DOHH2 (cell line): ENCODE results near the gene DLGAP1.

Source experiments
- H3F3A ChIP-seq: fragments of 200-600 bp; sonication (generic), shearing (Covaris generic); 2 replicates; pipeline ENCODE4 v1.6.0; 2016; ENCODE audit warnings: antibody characterized with exemption, mild to moderate bottlenecking; ENCODE audit not compliant: control insufficient read depth, insufficient read depth
- H3K27ac ChIP-seq: fragments of 200-600 bp; sonication (generic); 2 replicates; pipeline ENCODE4 v1.5.1; 2014; ENCODE audit warnings: low read depth, mild to moderate bottlenecking, low read length, moderate library complexity
- H3K27me3 ChIP-seq: fragments of 200-600 bp; sonication (generic); 2 replicates; pipeline ENCODE4 v1.6.1; 2014; ENCODE audit warnings: mild to moderate bottlenecking, low read length, mixed read lengths; ENCODE audit not compliant: control insufficient read depth
- H3K36me3 ChIP-seq: fragments of 200-600 bp; sonication (generic); 2 replicates; pipeline ENCODE4 v1.6.1; 2014; ENCODE audit warnings: mild to moderate bottlenecking, low read length, moderate library complexity, mixed read lengths; ENCODE audit not compliant: control insufficient read depth
- H3K4me1 ChIP-seq: fragments of 200-600 bp; sonication (generic); 2 replicates; pipeline ENCODE4 v1.6.1; 2014; ENCODE audit warnings: mild to moderate bottlenecking, low read length, mixed read lengths; ENCODE audit not compliant: control insufficient read depth
- H3K4me2 ChIP-seq: fragments of 200-600 bp; sonication (generic); 2 replicates; pipeline ENCODE4 v1.6.0; 2014; ENCODE audit warnings: mild to moderate bottlenecking, low read length, moderate library complexity
- H3K4me3 ChIP-seq: fragments of 200-600 bp; sonication (generic); 2 replicates; pipeline ENCODE4 v1.5.1; 2014; ENCODE audit warnings: mild to moderate bottlenecking, low read length, mixed read lengths
- H3K79me2 ChIP-seq: fragments of 200-600 bp; sonication (generic); 2 replicates; pipeline ENCODE4 v1.6.1; 2014; ENCODE audit warnings: mild to moderate bottlenecking, low read length, mixed read lengths; ENCODE audit not compliant: control insufficient read depth
- H3K9me2 ChIP-seq: fragments of 200-600 bp; sonication (generic); replicated peaks from 2 replicates; pipeline ENCODE4 v1.6.1; 2014; ENCODE audit warnings: mild to moderate bottlenecking, low read length, mixed read lengths; ENCODE audit not compliant: control insufficient read depth
- H3K9me3 ChIP-seq: fragments of 200-600 bp; sonication (generic); 2 replicates; pipeline ENCODE4 v1.6.1; 2014; ENCODE audit warnings: antibody characterized with exemption, low read length, mixed read lengths; ENCODE audit not compliant: control insufficient read depth, insufficient read depth
- H4K20me1 ChIP-seq: fragments of 200-600 bp; sonication (generic); 2 replicates; pipeline ENCODE4 v1.6.0; 2014; ENCODE audit warnings: low read depth, mild to moderate bottlenecking, antibody characterized with exemption, low read length, moderate library complexity; ENCODE audit not compliant: control insufficient read depth, insufficient read depth
- EZH2phosphoT487 ChIP-seq: fragments of 200-600 bp; sonication (generic); IDR thresholded peaks from 2 replicates; pipeline ENCODE4 v1.6.1; 2017; ENCODE audit warnings: borderline replicate concordance, mild to moderate bottlenecking, antibody characterized with exemption, low read length, moderate library complexity, mixed read lengths
- TF ChIP-seq, protein P1 (sequence below): fragments of 200-600 bp; sonication (generic); IDR thresholded peaks from one replicate; pipeline ENCODE4 v1.5.1; 2014; ENCODE audit warnings: antibody characterized with exemption, mild to moderate bottlenecking, low read depth, low read length; ENCODE audit not compliant: poor library complexity, severe bottlenecking

The DLGAP1 gene

GRCh38 chr18:4412286-4412685, 42.8 kb downstream of the DLGAP1 start:
- H3K79me2 ChIP-seq = no peaks in the 10 kb centered on the region
- no peaks in the 10 kb centered on the region for H3K9me2 ChIP-seq

GRCh38 chr18:4406856-4407255, 48.3 kb downstream of the DLGAP1 start:
- TF ChIP-seq, protein P1, sequence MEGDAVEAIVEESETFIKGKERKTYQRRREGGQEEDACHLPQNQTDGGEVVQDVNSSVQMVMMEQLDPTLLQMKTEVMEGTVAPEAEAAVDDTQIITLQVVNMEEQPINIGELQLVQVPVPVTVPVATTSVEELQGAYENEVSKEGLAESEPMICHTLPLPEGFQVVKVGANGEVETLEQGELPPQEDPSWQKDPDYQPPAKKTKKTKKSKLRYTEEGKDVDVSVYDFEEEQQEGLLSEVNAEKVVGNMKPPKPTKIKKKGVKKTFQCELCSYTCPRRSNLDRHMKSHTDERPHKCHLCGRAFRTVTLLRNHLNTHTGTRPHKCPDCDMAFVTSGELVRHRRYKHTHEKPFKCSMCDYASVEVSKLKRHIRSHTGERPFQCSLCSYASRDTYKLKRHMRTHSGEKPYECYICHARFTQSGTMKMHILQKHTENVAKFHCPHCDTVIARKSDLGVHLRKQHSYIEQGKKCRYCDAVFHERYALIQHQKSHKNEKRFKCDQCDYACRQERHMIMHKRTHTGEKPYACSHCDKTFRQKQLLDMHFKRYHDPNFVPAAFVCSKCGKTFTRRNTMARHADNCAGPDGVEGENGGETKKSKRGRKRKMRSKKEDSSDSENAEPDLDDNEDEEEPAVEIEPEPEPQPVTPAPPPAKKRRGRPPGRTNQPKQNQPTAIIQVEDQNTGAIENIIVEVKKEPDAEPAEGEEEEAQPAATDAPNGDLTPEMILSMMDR = no peak
- no peak for TF ChIP-seq EZH2phosphoT487
- H3K27me3 ChIP-seq = no peaks in the 10 kb centered on the region
- no peaks in the 10 kb centered on the region for H3F3A ChIP-seq
- H3K4me2 ChIP-seq = no peak overlapping the region
- H3K27ac ChIP-seq = no peak overlapping the region
- H4K20me1 ChIP-seq = no peaks in the 10 kb centered on the region
- H3K4me3 ChIP-seq = no peak overlapping the region
- no peaks in the 10 kb centered on the region; the same call in 1 of the 2 replicates for H3K9me3 ChIP-seq
- no peaks in the 10 kb centered on the region for H3K4me1 ChIP-seq
- no peaks in the 10 kb centered on the region for H3K36me3 ChIP-seq
- H3K79me2 ChIP-seq = no peaks in the 10 kb centered on the region
- no peaks in the 10 kb centered on the region for H3K9me2 ChIP-seq

More at GRCh38 chr18:4412286-4412685, 42.8 kb downstream of the DLGAP1 start:
- Histone ChIP-seq H3K4me2 (no peak overlapping the region), H4K20me1 (no peaks in the 10 kb centered on the region), H3K27ac (no peak overlapping the region), H3K27me3 (no peaks in the 10 kb centered on the region), H3K9me3 (no peaks in the 10 kb centered on the region; the same call in 1 of the 2 replicates), H3K4me3 (no peak overlapping the region), H3F3A (no peaks in the 10 kb centered on the region), H3K36me3 (no peaks in the 10 kb centered on the region), H3K4me1 (no peaks in the 10 kb centered on the region)
- TF ChIP-seq, protein P1 = no peak
- no peak for TF ChIP-seq EZH2phosphoT487

GRCh38 chr18:4405965-4406364, 49.1 kb downstream of the DLGAP1 start:
- no peak overlapping the region for H3K4me3 ChIP-seq
- H4K20me1 ChIP-seq = no peaks in the 10 kb centered on the region
- no peaks in the 10 kb centered on the region for H3K79me2 ChIP-seq
- no peak overlapping the region for H3K4me2 ChIP-seq
- H3K27me3 ChIP-seq = no peaks in the 10 kb centered on the region
- H3F3A ChIP-seq = no peaks in the 10 kb centered on the region
- H3K36me3 ChIP-seq = no peaks in the 10 kb centered on the region
- no peak overlapping the region for H3K27ac ChIP-seq
- no peaks in the 10 kb centered on the region; the same call in 1 of the 2 replicates for H3K9me3 ChIP-seq
- H3K9me2 ChIP-seq = no peaks in the 10 kb centered on the region
- no peaks in the 10 kb centered on the region for H3K4me1 ChIP-seq
- TF ChIP-seq EZH2phosphoT487 = no peak
- TF ChIP-seq, protein P1 = no peak
